Dermis lymphatic vessel endothelial cell (primary cell): ENCODE results near the gene RAB6A. TPM values are rescaled to one million over a fixed set of nuclear protein-coding genes. Genes with fewer than 3 reads are reported as not detected.

Experiments
- total RNA-seq: library from RNA; depleted of rRNA; stranded (reverse); fragments of >200 nt; gene quantifications from 2 replicates; pipeline ENCODE4 v1.2.1, GENCODE V29; 2014

The RAB6A gene
- total RNA-seq: 104 and 109 TPM in 2 replicates

DNA sequence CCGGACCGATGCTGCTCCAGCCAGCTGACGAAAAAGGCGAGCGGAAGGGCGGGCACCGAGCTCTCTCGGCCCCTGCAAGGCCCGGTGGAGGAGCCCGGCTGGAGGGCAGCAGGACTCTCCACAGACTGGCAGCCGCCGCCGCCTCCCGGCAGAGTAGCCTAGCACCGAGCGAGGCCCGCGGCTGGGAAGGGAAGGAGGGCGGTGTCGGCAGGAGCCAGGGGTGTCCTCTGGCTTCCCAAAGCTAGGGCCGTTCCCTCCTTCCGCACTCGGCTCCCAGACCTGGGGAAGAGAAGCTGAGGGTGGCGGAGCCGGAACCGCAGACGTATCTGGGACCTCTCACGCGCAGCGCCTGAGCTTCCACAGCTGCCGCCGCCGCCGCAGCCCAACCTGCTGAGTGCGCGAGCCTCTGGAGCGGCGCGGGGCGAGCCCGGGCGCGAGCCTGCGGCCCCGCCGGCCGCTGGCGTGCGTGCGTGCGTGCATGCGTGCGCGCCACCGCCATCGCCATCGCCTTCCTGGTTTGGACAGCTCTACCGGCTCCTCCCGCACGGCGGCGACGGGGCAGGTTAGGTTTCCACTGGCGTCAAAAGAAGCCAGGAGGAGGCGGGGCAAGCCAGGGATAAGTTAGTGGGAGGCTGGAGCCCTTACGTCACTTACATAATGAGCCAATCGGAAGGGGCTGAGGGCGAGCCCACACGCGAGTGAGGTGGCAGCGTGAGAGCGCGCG is at the start of gene RAB6A:
Gene RAB6A (minus strand): TSS at position 396 of the 724 bp plus-strand sequence. CDS start 439 bp downstream, outside the sequence.

DNA sequence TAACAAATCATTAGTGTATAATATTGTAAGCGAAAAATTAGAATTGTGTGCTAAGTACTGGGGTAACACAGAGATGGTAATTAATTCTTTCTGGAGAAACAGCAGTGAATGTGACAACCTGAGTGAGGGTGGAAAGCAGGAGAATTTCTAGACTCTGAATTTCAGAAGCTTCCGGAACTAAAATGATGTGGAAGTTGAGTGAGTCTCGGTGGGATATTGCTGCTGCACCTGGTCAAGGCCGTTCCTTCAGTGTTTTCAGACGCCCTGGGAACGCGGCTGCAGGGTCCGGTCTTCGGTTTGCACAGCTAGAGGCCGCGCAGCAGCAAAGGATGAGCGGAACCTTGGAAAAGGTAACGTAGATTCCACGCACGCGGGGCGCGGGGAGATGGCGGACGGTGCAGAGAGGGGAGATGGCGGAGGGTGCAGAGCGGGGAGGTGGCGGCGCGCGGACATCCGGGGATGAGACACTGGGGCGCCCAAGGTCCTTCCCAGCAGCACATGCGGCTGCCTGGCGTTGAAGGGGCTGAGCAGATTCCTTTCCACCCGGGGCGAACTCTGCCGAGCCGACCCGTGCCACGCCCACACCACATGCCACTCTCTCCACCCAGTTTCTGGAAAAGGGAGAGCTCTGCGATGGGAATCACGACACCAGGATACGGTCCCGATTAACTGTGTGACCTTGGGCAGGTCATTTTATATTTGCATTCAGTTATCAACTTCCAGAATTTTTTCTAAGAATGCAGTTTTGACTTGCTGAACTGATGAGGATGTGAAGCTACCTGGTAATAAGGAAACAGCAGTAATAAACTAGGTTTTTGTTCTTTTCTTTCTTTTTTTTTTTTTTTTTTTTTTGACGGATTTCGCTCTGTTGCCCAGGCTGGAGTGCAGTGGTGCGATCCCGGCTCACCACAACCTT is 27.0 kb upstream of the RAB6A start, which contains the start of gene MRPL48:
Gene MRPL48 (plus strand): TSS at position 232 of the 916 bp plus-strand sequence. CDS start 98 bp downstream, at position 330.

GRCh38 chr11:73645972-73646631 is 114.8 kb downstream of the RAB6A start, which contains the start of gene PLEKHB1:
PLEKHB1 (plus strand) TSS chr11:73646581; CDS start chr11:73646609, 28 bp downstream.

Other genes starting within 250 kb of the RAB6A start
- gene FAM168A, start 163.0 kb downstream of the RAB6A start, total RNA-seq: 9.6 and 11.3 TPM in 2 replicates
- 0.22 and 0.52 TPM in 2 replicates for gene PLEKHB1, start 114.5 kb downstream of the RAB6A start, total RNA-seq
- gene MRPL48, start 26.8 kb upstream of the RAB6A start, total RNA-seq: 23.6 and 33.3 TPM in 2 replicates
- 39.1 and 42.5 TPM in 2 replicates for gene COA4, start 115.8 kb upstream of the RAB6A start, total RNA-seq
- gene PAAF1, start 115.9 kb upstream of the RAB6A start, total RNA-seq: 5.2 and 6.6 TPM in 2 replicates
- not detected in 2 replicates for gene DNAJB13, start 190.0 kb upstream of the RAB6A start, total RNA-seq
- gene UCP2, start 221.8 kb upstream of the RAB6A start, total RNA-seq: 1.3 and 2.1 TPM in 2 replicates
- 0.22 and 0.26 TPM in 2 replicates for gene UCP3, start 248.0 kb upstream of the RAB6A start, total RNA-seq